ENCODE results near the gene R3HDML.

- TF ChIP-seq CTCF (IDR thresholded peaks at IDR 0.05; ENCODE audit: borderline replicate concordance, extremely low read depth, low read length, poor library complexity, severe bottlenecking), result no peak
- TF ChIP-seq EZH2 (IDR thresholded peaks at IDR 0.05; ENCODE audit: borderline replicate concordance, low read depth, low read length, severe bottlenecking), result no peak
These were observed 40.8 kb upstream of the R3HDML start for GRCh38 chr20:44296011-44296410.

All from DND-41 (cell line).